Measurements from ENCODE around the gene SLPI.

DNA sequence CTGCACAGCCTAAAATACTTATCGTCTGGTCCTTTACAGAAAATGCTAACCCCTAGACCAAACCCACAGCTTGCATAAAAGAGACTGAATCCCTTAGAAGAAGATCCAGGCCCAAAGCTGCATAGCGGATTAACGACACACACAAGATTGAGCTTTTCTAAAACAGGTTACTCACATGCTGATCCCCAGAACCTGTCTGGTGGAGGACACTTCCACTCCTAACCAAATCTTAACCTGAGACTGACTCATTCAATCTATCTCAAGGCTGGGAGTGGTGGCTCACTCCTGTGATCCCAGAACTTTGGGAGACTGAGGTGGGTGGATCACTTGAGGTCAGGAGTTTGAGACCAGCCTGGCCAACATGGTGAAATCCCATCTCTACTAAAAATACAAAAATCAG is 2.8 kb upstream of the SLPI start:
- TF ChIP-seq YY1 (IDR thresholded peaks at IDR 0.05; ENCODE audit: insufficient read depth, insufficient read length) (no peak), ZNF274 (IDR thresholded peaks at IDR 0.05; ENCODE audit: low read depth, low read length) (no peak), SUZ12 (IDR thresholded peaks at IDR 0.05; ENCODE audit: extremely low read depth, insufficient read depth, insufficient read length) (no peak)
